T-cell (primary cell): ENCODE measurements around the gene GPR55. TPM values are rescaled to one million over a fixed set of nuclear protein-coding genes. Genes with fewer than 3 reads are reported as not detected.
A peak's percentile ranks its signal among the peaks of the same experiment; 100 is the strongest.
"Not testable (repeated sequence)": the region's sequence is repeated elsewhere in the genome, so short reads cannot be mapped to it uniquely, and the experiment has no call there.

Source experiments
- ATAC-seq, 4 experiments: fragments of 200-7000 bp in 3 of 4; fragments of 150-1000 bp in 1 of 4; cut with Tn5 transposase; replicated peaks in 1 of 4; 1 replicate in 3 of 4; 2 replicates in 1 of 4; pipeline ENCODE4 v1.10.0; 2021; ENCODE audit warnings: moderate library complexity in 3 of 4, mild to moderate bottlenecking in 2 of 4, moderate number of reproducible peaks in 1 of 4
- CTCF ChIA-PET, 2 donors: fragments of 300-600 bp; sonication (Branson Sonifier 250); formaldehyde crosslinking; loops; one replicate each; lab custom pipeline; 2022; ENCODE audit warnings: antibody characterized with exemption in 2 of 2; lab: Charles Lee
- POLR2A ChIA-PET, 2 donors: fragments of 300-600 bp; sonication (Branson Sonifier 250); formaldehyde crosslinking; loops; one replicate each; lab custom pipeline; 2022; ENCODE audit warnings: antibody characterized with exemption in 2 of 2; lab: Charles Lee
- DNase-seq, 35 experiments: peaks; one replicate each; pipeline versions ENCODE4 v3.0.0 to v3.0.0-alpha.2; 2013 to 2023
- H3K27ac ChIP-seq: one replicate; pipeline ENCODE4 v1.5.1; 2013; ENCODE audit warnings: low read length
- H3K27me3 ChIP-seq, 2 experiments: replicated peaks in 1 of 2; 1 replicate in 1 of 2; 2 replicates in 1 of 2; pipeline versions ENCODE4 v1.6.1 to v1.7.0; 2013; ENCODE audit warnings: low read length in 1 of 2, mixed read lengths in 1 of 2; ENCODE audit not compliant: control insufficient read depth in 2 of 2, insufficient read depth in 2 of 2; ENCODE audit errors: extremely low read depth in 1 of 2
- H3K36me3 ChIP-seq, 2 donors: 1 replicate in 1 of 2; 2 replicates in 1 of 2; pipeline versions ENCODE4 v1.6.1 to v1.7.0; 2013; ENCODE audit warnings: low read length in 1 of 2; ENCODE audit not compliant: control insufficient read depth in 2 of 2, insufficient read depth in 1 of 2; ENCODE audit errors: extremely low read depth in 1 of 2
- H3K4me1 ChIP-seq, 2 experiments: 1 replicate in 1 of 2; 2 replicates in 1 of 2; pipeline versions ENCODE4 v1.6.1 to v1.7.0; 2013; ENCODE audit warnings: low read length in 2 of 2, mixed read lengths in 1 of 2; ENCODE audit not compliant: insufficient read depth in 2 of 2, control insufficient read depth in 1 of 2; ENCODE audit errors: extremely low read depth in 1 of 2
- H3K4me3 ChIP-seq, 2 donors: 1 replicate in 1 of 2; 2 replicates in 1 of 2; pipeline versions ENCODE4 v1.5.1 to v1.7.0; 2013; ENCODE audit warnings: mild to moderate bottlenecking in 2 of 2, low read length in 1 of 2, moderate library complexity in 1 of 2; ENCODE audit not compliant: control insufficient read depth in 1 of 2; ENCODE audit errors: extremely low read depth in 1 of 2
- H3K9me3 ChIP-seq: 2 replicates; pipeline ENCODE4 v1.7.0; 2013
- H3K27ac Mint-ChIP-seq, 2 donors: one replicate each; pipeline ENCODE4 v1.8.0; 2020 to 2021; ENCODE audit warnings: mild to moderate bottlenecking in 2 of 2, mixed read lengths in 2 of 2
- H3K27me3 Mint-ChIP-seq, 2 donors: one replicate each; pipeline ENCODE4 v1.8.0; 2021 to 2022; ENCODE audit warnings: mixed read lengths in 2 of 2
- H3K36me3 Mint-ChIP-seq: one replicate; pipeline ENCODE4 v1.8.0; 2021; ENCODE audit warnings: mixed read lengths
- H3K4me1 Mint-ChIP-seq, 3 donors: one replicate each; pipeline ENCODE4 v1.8.0; 2020 to 2022; ENCODE audit warnings: mixed read lengths in 3 of 3, mild to moderate bottlenecking in 1 of 3
- H3K4me3 Mint-ChIP-seq, 3 donors: one replicate each; pipeline ENCODE4 v1.8.0; 2020 to 2022; ENCODE audit warnings: mild to moderate bottlenecking in 3 of 3, mixed read lengths in 3 of 3, moderate library complexity in 3 of 3
- H3K9me3 Mint-ChIP-seq, 3 donors: one replicate each; pipeline ENCODE4 v1.8.0; 2020 to 2022; ENCODE audit warnings: mixed read lengths in 3 of 3
- WGBS: methylation state at CpG from one replicate; pipeline ENCODE4 v1.1.5; 2013; ENCODE audit warnings: missing lambda C conversion rate; ENCODE audit not compliant: insufficient coverage; 5-methylcytosine and 5-hydroxymethylcytosine counted together
- total RNA-seq, 35 experiments: library from RNA in 6 of 35; stranded (reverse) in 6 of 35; fragments of 120-200 nt in 1 of 35; gene quantifications; one replicate each; pipeline versions ENCODE4 v1.2.1 to v1.2.4 and lab custom pipeline; 2013 to 2026

GPR55 gene
- total RNA-seq, 5 donors from 2014 or later (not counting 1 experiment from before 2014, with no cell fraction given): 2.7 to 15.5 (median 7.8) TPM

GRCh38 chr2:230968314-230968713 lies 43.3 kb upstream of the GPR55 start:
- H3K4me1 ChIP-seq, POLR2A ChIA-PET, H3K36me3 ChIP-seq, H3K27me3 ChIP-seq, H3K36me3 Mint-ChIP-seq, H3K4me3 ChIP-seq, H3K27ac Mint-ChIP-seq, DNase-seq, H3K9me3 Mint-ChIP-seq, H3K27ac ChIP-seq, H3K9me3 ChIP-seq, H3K4me3 Mint-ChIP-seq, CTCF ChIA-PET, H3K27me3 Mint-ChIP-seq, ATAC-seq: not testable (repeated sequence)
- WGBS: 100% methylated on average over 1 of the region's 6 CpGs
- H3K4me1 Mint-ChIP-seq: peaks cover 7 to 14% (median 11%) of the 10 kb centered on the region in 3 donors

DNA sequence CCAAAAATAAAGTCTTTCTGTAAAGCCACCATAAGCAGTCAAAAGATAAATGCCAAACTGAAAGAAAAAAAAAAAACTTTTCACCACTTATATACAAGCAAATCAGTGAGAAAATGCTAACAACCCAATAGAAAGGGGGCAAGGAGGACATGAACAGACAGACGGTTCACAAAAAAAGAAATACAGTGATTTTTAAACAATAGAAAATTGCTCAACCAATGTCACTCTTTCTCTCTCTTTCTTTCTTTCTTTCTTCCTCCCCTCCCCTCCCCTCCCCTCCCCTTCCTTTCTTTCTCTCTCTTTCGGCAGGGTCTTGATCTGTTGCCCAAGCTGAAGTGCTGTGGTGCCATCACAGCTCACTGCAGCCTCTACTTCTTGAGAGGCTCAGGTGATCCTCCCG lies 42.1 kb upstream of the GPR55 start:
- Histone ChIP-seq H3K27ac (no peak overlapping the region), H3K36me3 (no peaks in the 10 kb centered on the region), H3K27me3 (no peaks in the 10 kb centered on the region), H3K4me3 (no peak overlapping the region), H3K4me1 (no peaks in the 10 kb centered on the region), H3K9me3 (no peaks in the 10 kb centered on the region)
- WGBS: 33% methylated on average over 1 of the region's 3 CpGs
- ChIA-PET POLR2A (interaction anchor here in 1 of 2 donors (0.6 kb wide), 1 partner anchor 917 kb away, joined by 4 read pairs; no protein-coding TSS in a partner anchor), CTCF (interaction anchor here (0.7 to 1.2 kb wide), 2 partner anchors 18 to 300 kb away, joined by 3 to 4 read pairs; no protein-coding TSS in a partner anchor)
- Mint-ChIP-seq H3K9me3 (peaks cover 0 to 4% (median 0%) of the 10 kb centered on the region in 3 donors), H3K27ac (no peak overlapping the region), H3K4me3 (no peak overlapping the region), H3K36me3 (no peaks in the 10 kb centered on the region), H3K27me3 (peaks cover 0 to 4% of the 10 kb centered on the region in 2 donors), H3K4me1 (peaks cover 7 to 11% (median 8%) of the 10 kb centered on the region in 3 donors)
- ATAC-seq (no peak), DNase-seq (no peak)

GRCh38 chr2:230964136-230964730 lies 39.2 kb upstream of the GPR55 start:
- DNase-seq (no peak), ATAC-seq (no peak)
- Mint-ChIP-seq H3K4me3 (no peak overlapping the region), H3K27ac (no peak overlapping the region), H3K4me1 (peaks cover 0 to 6% (median 1%) of the 10 kb centered on the region in 3 donors), H3K36me3 (no peaks in the 10 kb centered on the region), H3K27me3 (peaks cover 18 to 21% of the 10 kb centered on the region in 2 donors), H3K9me3 (peaks cover 0 to 4% (median 0%) of the 10 kb centered on the region in 3 donors)
- 94% methylated on average over 36 of the region's 36 CpGs for WGBS
- H3K36me3 ChIP-seq: no peaks in the 10 kb centered on the region
- no peaks in the 10 kb centered on the region for H3K4me1 ChIP-seq
- H3K9me3 ChIP-seq: no peaks in the 10 kb centered on the region
- H3K27me3 ChIP-seq: peaks cover 0 to 5% of the 10 kb centered on the region in 2 experiments
- no peak overlapping the region for H3K4me3 ChIP-seq
- ChIA-PET POLR2A (no interaction called here), CTCF (no interaction called here)
- no peak overlapping the region for H3K27ac ChIP-seq

- DNase-seq (no peak), ATAC-seq (no peak)
- H3K4me3 ChIP-seq: no peak overlapping the region
- no peak overlapping the region for H3K27ac Mint-ChIP-seq
- H3K4me1 ChIP-seq: peaks cover 0 to 9% of the 10 kb centered on the region in 2 experiments
- H3K36me3 ChIP-seq: no peaks in the 10 kb centered on the region
- peaks cover 0 to 4% (median 0%) of the 10 kb centered on the region in 3 donors for H3K9me3 Mint-ChIP-seq
- H3K27me3 Mint-ChIP-seq: peaks cover 38 to 43% of the 10 kb centered on the region in 2 donors
- no peak overlapping the region for H3K27ac ChIP-seq
- no peaks in the 10 kb centered on the region for H3K36me3 Mint-ChIP-seq
- H3K27me3 ChIP-seq: peaks cover 9 to 18% of the 10 kb centered on the region in 2 experiments
- POLR2A ChIA-PET: no interaction called here
- 0% methylated on average over 1 of the region's 3 CpGs for WGBS
- no peaks in the 10 kb centered on the region for H3K9me3 ChIP-seq
- peaks cover 12 to 21% (median 15%) of the 10 kb centered on the region in 3 donors for H3K4me1 Mint-ChIP-seq
- CTCF ChIA-PET: no interaction called here
- H3K4me3 Mint-ChIP-seq: no peak overlapping the region
Observed at GRCh38 chr2:230961091-230961491, 36.0 kb upstream of the GPR55 start.

DNA sequence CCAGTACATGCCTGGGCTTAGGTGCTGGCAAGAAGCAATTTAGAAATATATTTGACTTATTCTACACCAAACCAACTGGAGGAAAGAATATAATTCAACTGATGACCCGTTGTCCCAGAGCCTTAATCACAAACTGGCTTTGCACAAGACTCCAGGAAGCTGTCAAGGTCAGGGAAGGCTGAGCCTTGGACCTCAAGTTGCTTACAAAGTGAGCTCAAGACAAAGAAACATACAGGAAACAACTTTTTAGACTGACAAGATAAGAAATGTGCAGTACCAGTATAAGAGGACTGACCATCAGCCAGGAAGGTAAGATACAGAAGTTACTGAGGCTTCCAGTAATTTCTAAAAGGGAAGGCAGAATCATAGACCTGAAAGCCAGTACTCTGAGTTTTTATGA lies 35.0 kb upstream of the GPR55 start:
- no peak overlapping the region for H3K27ac Mint-ChIP-seq
- H3K27me3 ChIP-seq: peaks cover 12 to 24% of the 10 kb centered on the region in 2 experiments
- H3K36me3 ChIP-seq: no peaks in the 10 kb centered on the region
- H3K4me3 ChIP-seq: no peak overlapping the region
- DNase-seq: no peak
- peaks cover 0 to 4% (median 0%) of the 10 kb centered on the region in 3 donors for H3K9me3 Mint-ChIP-seq
- H3K36me3 Mint-ChIP-seq: no peaks in the 10 kb centered on the region
- H3K4me1 ChIP-seq: peaks cover 0 to 9% of the 10 kb centered on the region in 2 experiments
- H3K27me3 Mint-ChIP-seq: peaks cover 43% of the 10 kb centered on the region in 2 donors
- H3K9me3 ChIP-seq: no peaks in the 10 kb centered on the region
- POLR2A ChIA-PET: interaction anchor here in 1 of 2 donors (0.5 kb wide), 1 partner anchor 792 kb away, joined by 3 read pairs; no protein-coding TSS in a partner anchor
- CTCF ChIA-PET: interaction anchor here in 1 of 2 donors (1.0 kb wide), 1 partner anchor 23 kb away, joined by 3 read pairs; no protein-coding TSS in a partner anchor
- H3K4me3 Mint-ChIP-seq: no peak overlapping the region
- 80% methylated on average over 1 of the region's 1 CpG for WGBS
- H3K4me1 Mint-ChIP-seq: peaks cover 12 to 21% (median 15%) of the 10 kb centered on the region in 3 donors
- ATAC-seq: no peak
- no peak overlapping the region for H3K27ac ChIP-seq

DNA sequence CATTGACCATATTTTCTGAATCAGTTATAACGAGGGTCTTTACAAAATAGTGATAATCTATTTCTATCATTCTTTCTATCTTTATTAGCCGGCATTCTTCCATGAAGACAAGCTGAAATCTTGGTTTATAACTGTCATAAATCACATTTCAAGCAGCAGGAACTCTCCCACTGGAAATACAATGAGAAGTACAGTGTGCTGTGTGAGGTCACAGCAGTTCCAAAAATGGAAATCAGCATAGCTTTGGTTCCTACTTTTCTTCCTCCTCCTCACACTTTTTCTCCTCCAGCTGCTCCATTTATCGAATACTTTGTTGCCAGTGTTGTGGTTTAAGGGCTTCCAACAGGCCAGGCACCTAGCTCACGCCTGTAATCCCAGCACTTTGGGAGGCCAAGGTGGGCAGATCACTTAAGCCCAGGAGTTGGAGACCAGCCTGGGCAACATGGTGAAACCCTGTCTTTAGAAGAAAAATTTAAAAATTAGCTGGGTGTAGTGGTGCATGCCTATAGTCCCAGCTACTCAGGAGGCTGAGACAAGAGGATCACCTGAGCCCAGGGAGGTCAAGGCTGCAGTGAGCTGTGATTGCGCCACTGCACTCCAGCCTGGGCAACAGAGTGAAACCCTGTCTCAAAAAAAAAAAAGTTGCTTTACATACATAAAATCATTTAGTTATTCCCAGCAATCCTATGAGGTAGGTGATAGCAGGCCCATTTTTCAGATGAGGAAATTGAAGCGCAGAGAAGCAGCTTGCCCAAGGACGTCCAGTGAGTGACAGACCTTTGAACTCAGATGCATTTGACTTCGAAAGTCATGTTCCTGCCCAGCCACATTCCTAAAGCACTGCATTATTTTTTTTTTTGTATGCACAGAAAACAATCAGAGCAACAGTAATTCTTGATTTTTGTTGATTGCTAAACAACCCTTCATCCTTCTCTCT lies 34.0 kb upstream of the GPR55 start:
- no peak overlapping the region for H3K27ac ChIP-seq
- WGBS: 98% methylated on average over 5 of the region's 8 CpGs
- Mint-ChIP-seq H3K4me3 (peak overlapping the region in 1 of 3 donors; percentile 22), H3K36me3 (no peaks in the 10 kb centered on the region), H3K27ac (no peak overlapping the region), H3K9me3 (peaks cover 0 to 4% (median 0%) of the 10 kb centered on the region in 3 donors), H3K27me3 (peaks cover 47 to 50% of the 10 kb centered on the region in 2 donors), H3K4me1 (peaks cover 12 to 21% (median 15%) of the 10 kb centered on the region in 3 donors)
- ATAC-seq (no peak), DNase-seq (no peak)
- ChIA-PET CTCF (interaction anchor here in 1 of 2 donors (0.8 to 1.0 kb wide), 2 partner anchors 22 to 29 kb away, joined by 3 read pairs; no protein-coding TSS in a partner anchor), POLR2A (no interaction called here)
- H3K36me3 ChIP-seq: no peaks in the 10 kb centered on the region
- no peaks in the 10 kb centered on the region for H3K9me3 ChIP-seq
- peaks cover 15 to 26% of the 10 kb centered on the region in 2 experiments for H3K27me3 ChIP-seq
- no peak overlapping the region for H3K4me3 ChIP-seq
- H3K4me1 ChIP-seq: peaks cover 0 to 9% of the 10 kb centered on the region in 2 experiments
